BLaER1 treated with 17β-estradiol and CSF1 and Interleukin-3, amounts not matched to agents 10 nM and 100 nM (cell line): ENCODE results near the gene RBM23.
"Not testable (repeated sequence)": the region's sequence is repeated elsewhere in the genome, so short reads cannot be mapped to it uniquely, and the experiment has no call there.

Source experiments
- H3K27ac ChIP-seq, 11 experiments: shearing (Covaris generic); formaldehyde crosslinking; 2 replicates each; pipeline ENCODE4 v1.8.1; 2022
- H3K27me3 ChIP-seq, 11 experiments: shearing (Covaris generic); formaldehyde crosslinking; 2 replicates each; pipeline ENCODE4 v1.8.1; 2022
- H3K36me3 ChIP-seq, 11 experiments: shearing (Covaris generic); formaldehyde crosslinking; 2 replicates each; pipeline ENCODE4 v1.8.1; 2022
- H3K4me1 ChIP-seq, 10 experiments: shearing (Covaris generic); formaldehyde crosslinking; 2 replicates each; pipeline ENCODE4 v1.8.1; 2022
- H3K4me2 ChIP-seq, 11 experiments: shearing (Covaris generic); formaldehyde crosslinking; 2 replicates each; pipeline ENCODE4 v1.8.1; 2022
- H3K4me3 ChIP-seq, 10 experiments: shearing (Covaris generic); formaldehyde crosslinking; 2 replicates each; pipeline ENCODE4 v1.8.1; 2022
- H3K9ac ChIP-seq, 11 experiments: shearing (Covaris generic); formaldehyde crosslinking; 2 replicates each; pipeline ENCODE4 v1.8.1; 2022
- H3K9me3 ChIP-seq, 11 experiments: shearing (Covaris generic); formaldehyde crosslinking; replicated peaks in 1 of 11; 2 replicates each; pipeline ENCODE4 v1.8.1; 2022
- H4K20me1 ChIP-seq, 11 experiments: shearing (Covaris generic); formaldehyde crosslinking; 2 replicates each; pipeline ENCODE4 v1.8.1; 2022
- Cebpa-rat ChIP-seq, 11 experiments: shearing (Covaris generic); IDR thresholded peaks; 2 replicates each; pipeline ENCODE4 v1.8.1; 2022

Gene RBM23

DNA sequence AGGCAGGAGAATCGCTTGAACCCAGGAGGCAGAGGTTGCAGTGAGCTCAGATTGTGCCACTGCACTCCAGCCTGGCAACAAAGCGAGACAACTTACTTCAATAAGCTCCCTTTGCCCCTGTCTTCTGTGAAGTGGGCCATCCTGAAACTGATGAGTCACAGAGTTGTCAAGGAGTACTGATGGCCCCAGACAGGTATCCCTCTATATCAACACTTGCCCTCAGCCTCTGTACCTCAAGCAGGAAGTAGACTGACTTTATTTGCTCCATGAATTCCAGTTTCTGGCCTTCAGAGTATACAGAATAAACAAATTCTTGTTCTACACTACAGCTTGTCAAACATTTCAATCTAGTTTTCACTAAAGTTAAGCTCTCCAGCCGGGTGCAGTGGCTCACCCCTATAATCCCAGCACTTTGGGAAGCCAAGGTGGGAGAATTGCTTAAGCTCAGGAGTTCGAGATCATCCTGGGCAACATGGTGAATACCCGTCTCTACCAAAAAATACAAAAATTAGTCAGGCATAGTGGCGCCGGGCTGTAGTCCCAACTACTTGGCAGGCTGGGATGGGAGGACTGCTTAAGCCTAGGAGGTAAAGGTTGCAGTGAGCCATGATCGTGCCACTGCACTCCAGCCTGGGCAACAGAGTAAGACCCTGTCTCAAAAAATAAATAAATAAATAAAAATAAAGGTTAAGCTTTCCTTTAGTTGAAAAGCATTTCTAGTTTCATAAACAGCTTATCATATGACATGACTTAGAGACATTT, 63.8 kb downstream of the RBM23 start:
- H3K9ac ChIP-seq: no peak overlapping the region
- no peaks in the 10 kb centered on the region for H3K27me3 ChIP-seq
- no peak for TF ChIP-seq Cebpa-rat (IDR thresholded peaks at IDR 0.05)
- H3K27ac ChIP-seq: no peak overlapping the region
- H3K9me3 ChIP-seq: peaks cover 0 to 13% (median under 1%) of the 10 kb centered on the region in 11 experiments; a peak in 9 of 22 replicates
- H3K36me3 ChIP-seq: no peaks in the 10 kb centered on the region
- H4K20me1 ChIP-seq: no peaks in the 10 kb centered on the region
- no peak overlapping the region for H3K4me3 ChIP-seq
- no peak overlapping the region for H3K4me2 ChIP-seq
- H3K4me1 ChIP-seq: peaks cover 28 to 40% (median 36%) of the 10 kb centered on the region in 10 experiments

DNA sequence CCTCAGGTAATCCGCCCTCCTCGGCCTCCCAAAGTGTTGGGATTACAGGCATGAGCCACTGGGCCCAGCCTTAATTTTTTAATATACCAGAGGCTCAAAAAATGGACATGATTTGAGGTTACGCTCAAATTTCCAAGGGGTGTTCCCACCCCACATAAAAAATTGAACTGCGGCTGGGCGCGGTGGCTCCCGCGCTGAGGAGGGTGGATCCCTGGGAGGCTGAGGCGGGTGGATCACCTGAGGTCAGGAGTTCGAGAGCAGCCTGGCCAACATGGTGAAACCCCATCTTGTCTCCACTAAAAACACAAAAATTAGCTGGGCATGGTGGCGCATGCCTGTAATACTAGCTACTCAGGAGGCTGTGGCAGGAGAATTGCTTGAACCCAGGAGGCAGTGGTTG, 64.7 kb downstream of the RBM23 start:
- H3K27me3 ChIP-seq, H3K4me2 ChIP-seq, H3K9me3 ChIP-seq, H3K27ac ChIP-seq, H3K4me3 ChIP-seq, H3K9ac ChIP-seq, H3K36me3 ChIP-seq, H4K20me1 ChIP-seq: not testable (repeated sequence)
- H3K4me1 ChIP-seq: peaks cover 29 to 48% (median 41%) of the 10 kb centered on the region in 10 experiments

DNA sequence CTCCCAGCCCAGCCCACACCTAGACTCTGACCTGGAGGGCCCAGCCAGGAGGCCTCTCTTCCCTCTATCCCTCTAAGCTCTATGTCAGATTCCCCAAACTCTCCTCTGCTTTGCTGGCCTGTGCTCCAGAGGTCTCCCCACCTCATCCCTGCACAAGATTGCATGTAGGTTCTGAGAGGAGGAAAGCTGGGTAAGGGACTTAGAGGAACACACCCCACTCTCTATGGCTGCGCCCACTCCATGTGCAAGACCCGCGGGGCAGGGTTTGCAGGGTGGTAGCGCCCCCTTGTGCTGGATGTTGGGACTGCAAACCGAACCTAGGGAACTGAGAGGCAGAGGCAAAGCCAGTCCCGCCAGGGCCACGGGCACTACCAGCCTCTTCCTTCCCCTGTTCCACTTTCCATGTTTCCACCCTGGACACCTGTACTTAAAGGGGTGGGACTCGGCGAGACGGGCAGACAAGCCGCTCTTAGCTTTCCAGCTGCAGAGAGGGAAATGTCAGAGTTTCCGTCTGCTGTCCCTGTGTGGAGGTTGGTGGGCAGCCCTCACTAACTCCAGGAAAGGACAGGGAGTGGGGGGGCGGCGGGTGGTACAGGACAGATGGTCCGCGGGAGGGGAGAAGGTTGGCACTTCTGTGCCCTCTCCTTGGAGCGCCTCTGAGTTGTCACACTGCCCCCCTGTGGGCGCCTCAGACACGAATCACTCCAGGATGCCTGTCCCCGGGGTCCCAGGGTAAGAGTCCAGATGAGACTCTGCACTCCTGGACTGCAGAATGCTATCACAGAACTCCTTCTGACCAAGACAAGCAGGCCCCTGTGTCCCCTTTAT, 65.8 kb downstream of the RBM23 start:
- H3K27ac ChIP-seq: peak overlapping the region; percentile 51 to 90 (median 77); a peak in 20 of 22 replicates

DNA sequence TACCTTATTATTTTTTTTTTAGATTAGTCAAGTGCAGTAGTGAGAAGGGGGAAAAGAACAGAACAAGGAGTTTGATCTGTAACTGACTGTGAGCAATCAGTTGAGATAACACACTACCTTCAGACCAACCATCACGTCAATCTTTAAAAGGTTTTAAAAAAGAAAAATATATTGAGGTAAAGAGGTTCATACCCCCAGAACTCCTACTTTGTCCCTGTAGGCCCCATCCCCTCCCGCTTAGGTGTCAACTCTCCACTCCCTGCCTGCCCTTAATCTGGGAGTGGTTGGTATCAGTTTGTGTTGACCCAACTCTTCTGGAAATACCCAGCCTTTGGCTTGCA, 66.4 kb downstream of the RBM23 start:
- peak overlapping the region; percentile 79 to 100 (median 94) for H3K4me2 ChIP-seq
- H3K27ac ChIP-seq: peak overlapping the region in 10 of 11 experiments; percentile 15 to 90 (median 77); a peak in 17 of 22 replicates
- H3K36me3 ChIP-seq: 0 out of 22 replicates have a peak, but pooled peaks cover 0 to 7% (median 0%) of the 10 kb centered on the region in 11 experiments
- peaks cover 35 to 66% (median 56%) of the 10 kb centered on the region in 10 experiments for H3K4me1 ChIP-seq
- H3K27me3 ChIP-seq: no peaks in the 10 kb centered on the region
- H3K9me3 ChIP-seq: peaks cover 0 to 8% (median 0%) of the 10 kb centered on the region in 11 experiments; a peak in 3 of 22 replicates
- peak overlapping the region in 10 of 11 experiments; percentile 25 to 80 (median 75); a peak in 13 of 22 replicates for H3K9ac ChIP-seq
- no peak for TF ChIP-seq Cebpa-rat (IDR thresholded peaks at IDR 0.05)
- H4K20me1 ChIP-seq: peaks cover 0 to 4% (median 0%) of the 10 kb centered on the region in 11 experiments; a peak in 1 of 22 replicates
- peak overlapping the region in 1 of 10 experiments; percentile 61; a peak in 1 of 20 replicates for H3K4me3 ChIP-seq

More for the DNA sequence above, 65.8 kb downstream of the RBM23 start:
- peak overlapping the region; percentile 79 to 100 (median 94) for H3K4me2 ChIP-seq
- peak overlapping the region; percentile 63 to 83 (median 77) for H3K9ac ChIP-seq
- peaks cover 0 to 8% (median 0%) of the 10 kb centered on the region in 11 experiments; a peak in 3 of 22 replicates for H3K9me3 ChIP-seq
- TF ChIP-seq Cebpa-rat (IDR thresholded peaks at IDR 0.05): no peak
- no peaks in the 10 kb centered on the region for H4K20me1 ChIP-seq
- no peaks in the 10 kb centered on the region for H3K27me3 ChIP-seq
- H3K4me1 ChIP-seq: peaks cover 30 to 60% (median 50%) of the 10 kb centered on the region in 10 experiments
- H3K4me3 ChIP-seq: peak overlapping the region; percentile 40 to 69 (median 56); a peak in 19 of 20 replicates
- 0 out of 22 replicates have a peak, but pooled peaks cover 0 to 7% (median 0%) of the 10 kb centered on the region in 11 experiments for H3K36me3 ChIP-seq

DNA sequence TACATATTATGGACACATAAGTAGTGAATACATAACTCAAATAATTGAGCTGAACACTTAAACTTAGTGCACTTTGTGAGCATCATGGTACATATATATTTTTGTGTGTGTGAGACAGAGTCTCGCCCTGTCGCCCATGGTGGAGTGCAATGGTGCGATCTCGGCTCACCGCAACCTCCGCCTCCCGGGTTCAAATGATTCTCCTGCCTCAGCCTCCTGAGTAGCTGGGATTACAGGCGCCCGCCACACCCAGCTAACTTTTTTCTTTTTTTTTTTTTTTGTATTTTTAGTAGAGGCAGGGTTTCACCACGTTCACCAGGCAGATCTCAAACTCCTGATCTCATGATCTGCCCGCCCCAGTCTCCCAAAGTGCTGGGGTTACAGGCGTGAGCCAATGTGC, 66.8 kb downstream of the RBM23 start:
- not testable (repeated sequence) for H3K9me3 ChIP-seq, H3K4me3 ChIP-seq, H4K20me1 ChIP-seq, H3K27me3 ChIP-seq, H3K36me3 ChIP-seq
- H3K4me2 ChIP-seq: peak overlapping the region; percentile 79 to 100 (median 94); a peak in 19 of 22 replicates
- peak overlapping the region in 10 of 11 experiments; percentile 40 to 90 (median 77); a peak in 16 of 22 replicates for H3K27ac ChIP-seq
- H3K9ac ChIP-seq: peak overlapping the region in 7 of 11 experiments; percentile 63 to 80 (median 76); a peak in 8 of 22 replicates
- H3K4me1 ChIP-seq: peaks cover 36 to 67% (median 57%) of the 10 kb centered on the region in 10 experiments

DNA sequence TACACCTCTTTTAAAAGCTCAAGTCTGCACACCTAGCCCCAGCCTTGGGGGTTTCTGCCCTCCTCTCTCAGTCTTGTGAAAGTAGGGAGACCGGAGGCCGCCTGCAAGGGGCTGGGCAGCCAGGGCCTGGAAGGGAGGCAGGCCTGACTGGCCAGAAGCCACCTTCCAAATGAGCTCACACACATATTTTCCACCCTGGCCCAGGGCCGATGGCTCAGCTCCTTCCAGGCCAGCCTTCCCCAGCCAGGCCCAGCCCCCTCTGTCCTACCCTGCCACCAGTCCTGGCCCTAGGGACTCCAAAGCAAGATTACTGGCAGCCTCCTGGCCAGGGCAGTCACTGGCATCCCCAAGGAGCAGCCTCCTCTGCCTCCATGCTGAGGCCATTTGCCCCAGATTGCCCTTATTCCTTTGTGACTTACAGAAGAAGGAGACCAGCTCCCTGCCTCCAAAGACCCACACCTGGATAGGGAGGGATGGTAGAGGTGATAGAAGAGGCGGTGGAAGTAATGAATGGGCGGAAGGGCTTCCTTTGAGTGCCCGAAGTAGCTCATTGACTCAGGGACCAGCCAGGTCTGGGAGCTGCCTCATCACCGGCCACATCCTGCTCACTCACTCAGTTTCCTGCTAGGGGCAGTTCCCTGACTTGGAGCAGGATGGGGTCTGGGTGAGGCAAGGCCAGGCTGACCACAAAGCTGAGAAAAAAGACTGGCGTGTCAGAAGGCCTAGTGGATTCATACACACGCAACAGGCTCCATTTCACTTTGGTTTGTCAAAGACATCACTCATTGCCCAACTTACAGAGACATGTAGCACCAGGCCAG, 67.8 kb downstream of the RBM23 start:
- H4K20me1 ChIP-seq: peaks cover 0 to 12% (median 0%) of the 10 kb centered on the region in 11 experiments; a peak in 3 of 22 replicates
- peak overlapping the region in 3 of 10 experiments; percentile 0 to 48 (median 2); a peak in 4 of 20 replicates for H3K4me3 ChIP-seq
- H3K9ac ChIP-seq: peak overlapping the region; percentile 20 to 80 (median 63); a peak in 17 of 22 replicates
- peak in 7 of 11 experiments; percentile 42 to 79 (median 55); a peak in 8 of 22 replicates for TF ChIP-seq Cebpa-rat (IDR thresholded peaks at IDR 0.05)
- H3K4me2 ChIP-seq: peak overlapping the region; percentile 42 to 100 (median 91)
- H3K27me3 ChIP-seq: no peaks in the 10 kb centered on the region
- peaks cover 0 to 16% (median 0%) of the 10 kb centered on the region in 11 experiments; a peak in 6 of 22 replicates for H3K36me3 ChIP-seq
- peaks cover 45 to 77% (median 66%) of the 10 kb centered on the region in 10 experiments for H3K4me1 ChIP-seq
- no peaks in the 10 kb centered on the region for H3K9me3 ChIP-seq
- H3K27ac ChIP-seq: peak overlapping the region; percentile 23 to 90 (median 77); a peak in 20 of 22 replicates

DNA sequence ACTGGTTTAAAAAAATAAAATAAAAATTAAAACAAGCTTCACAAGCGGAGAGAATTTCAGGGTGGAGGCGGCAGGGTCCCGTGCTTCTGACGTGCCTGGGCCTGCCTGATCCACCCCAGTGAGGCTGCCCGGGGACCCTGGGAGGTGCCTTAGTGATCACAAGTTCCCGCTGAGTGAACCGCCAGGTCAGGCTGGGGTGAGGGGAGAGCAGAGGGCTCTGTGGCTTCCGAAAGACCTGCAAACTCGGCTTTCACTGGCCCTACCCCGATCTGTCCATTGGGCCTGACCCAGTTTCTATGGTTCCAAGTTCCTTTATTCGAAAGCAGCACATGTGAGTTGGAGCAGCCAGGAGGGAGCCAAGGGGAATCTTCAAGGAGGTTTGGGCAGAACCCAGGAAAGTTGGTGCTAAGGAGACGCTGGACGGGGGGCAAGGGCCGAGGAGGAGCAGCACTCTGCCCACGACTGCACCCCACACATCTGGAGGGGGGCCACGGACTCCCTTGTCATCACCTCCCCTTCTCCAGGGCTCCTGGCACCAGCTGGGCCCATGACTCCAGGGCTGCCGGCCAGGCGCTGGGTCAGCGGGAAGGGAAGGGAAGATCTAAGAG, 69.6 kb downstream of the RBM23 start:
- Histone ChIP-seq H3K9ac (peak overlapping the region in 6 of 11 experiments; percentile 29 to 68 (median 48); a peak in 9 of 22 replicates), H3K36me3 (peaks cover 0 to 34% (median 0%) of the 10 kb centered on the region in 11 experiments; a peak in 8 of 22 replicates), H3K9me3 (no peaks in the 10 kb centered on the region), H3K4me2 (peak overlapping the region; percentile 52 to 97 (median 77); a peak in 21 of 22 replicates), H3K4me3 (peak overlapping the region in 1 of 10 experiments; percentile 21; a peak in 1 of 20 replicates), H3K27ac (peak overlapping the region in 9 of 11 experiments; percentile 43 to 83 (median 65); a peak in 18 of 22 replicates), H3K4me1 (peaks cover 53 to 94% (median 78%) of the 10 kb centered on the region in 10 experiments), H3K27me3 (no peaks in the 10 kb centered on the region), H4K20me1 (peaks cover 0 to 31% (median 0%) of the 10 kb centered on the region in 11 experiments; a peak in 4 of 22 replicates)
- no peak for TF ChIP-seq Cebpa-rat (IDR thresholded peaks at IDR 0.05)
